Measurements from ENCODE around the gene NAA20. TPM values are rescaled to one million over a fixed set of nuclear protein-coding genes. Genes with fewer than 3 reads are reported as not detected.

The NAA20 gene
- total and polyA plus RNA-seq, 9 of the 15 experiments (the other 6 are each of a cell fraction or from before 2014, with no cell fraction given), result 51.4 to 361 (median 84.6) TPM

DNA sequence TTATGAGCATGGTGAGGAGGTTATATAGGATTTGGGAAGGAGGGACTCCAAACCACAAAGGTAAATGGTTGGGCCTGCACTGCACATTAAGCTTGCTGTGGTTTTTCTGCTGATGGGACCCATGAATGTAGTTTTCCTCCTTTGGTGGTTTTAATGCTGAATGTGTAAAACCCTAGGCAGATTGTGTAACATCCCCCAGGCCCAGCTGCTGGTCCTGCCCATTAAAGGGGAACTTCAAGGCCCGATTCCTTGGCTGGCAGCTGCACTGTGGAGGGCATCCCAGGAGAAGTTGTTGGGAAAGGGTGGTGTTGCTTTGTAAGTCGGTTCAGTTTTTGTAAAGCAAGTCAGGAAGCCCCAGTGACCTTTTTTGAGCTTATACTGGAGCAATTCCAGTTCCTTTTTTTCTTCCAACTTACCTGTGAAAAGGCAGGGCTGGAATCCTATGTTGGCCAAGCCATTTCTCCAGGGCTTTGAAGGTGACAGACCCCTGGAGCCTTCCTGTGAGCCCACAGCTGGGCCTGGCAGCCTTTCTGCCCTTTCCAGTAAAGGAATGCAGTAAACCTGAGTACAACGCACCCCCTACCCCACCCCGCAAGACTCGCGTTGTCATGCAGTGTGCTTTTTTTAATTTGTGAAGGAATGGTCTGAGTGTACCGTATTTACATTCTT is 43.1 kb upstream of the NAA20 start (continued):
- TF ChIP-seq, protein P1, sequence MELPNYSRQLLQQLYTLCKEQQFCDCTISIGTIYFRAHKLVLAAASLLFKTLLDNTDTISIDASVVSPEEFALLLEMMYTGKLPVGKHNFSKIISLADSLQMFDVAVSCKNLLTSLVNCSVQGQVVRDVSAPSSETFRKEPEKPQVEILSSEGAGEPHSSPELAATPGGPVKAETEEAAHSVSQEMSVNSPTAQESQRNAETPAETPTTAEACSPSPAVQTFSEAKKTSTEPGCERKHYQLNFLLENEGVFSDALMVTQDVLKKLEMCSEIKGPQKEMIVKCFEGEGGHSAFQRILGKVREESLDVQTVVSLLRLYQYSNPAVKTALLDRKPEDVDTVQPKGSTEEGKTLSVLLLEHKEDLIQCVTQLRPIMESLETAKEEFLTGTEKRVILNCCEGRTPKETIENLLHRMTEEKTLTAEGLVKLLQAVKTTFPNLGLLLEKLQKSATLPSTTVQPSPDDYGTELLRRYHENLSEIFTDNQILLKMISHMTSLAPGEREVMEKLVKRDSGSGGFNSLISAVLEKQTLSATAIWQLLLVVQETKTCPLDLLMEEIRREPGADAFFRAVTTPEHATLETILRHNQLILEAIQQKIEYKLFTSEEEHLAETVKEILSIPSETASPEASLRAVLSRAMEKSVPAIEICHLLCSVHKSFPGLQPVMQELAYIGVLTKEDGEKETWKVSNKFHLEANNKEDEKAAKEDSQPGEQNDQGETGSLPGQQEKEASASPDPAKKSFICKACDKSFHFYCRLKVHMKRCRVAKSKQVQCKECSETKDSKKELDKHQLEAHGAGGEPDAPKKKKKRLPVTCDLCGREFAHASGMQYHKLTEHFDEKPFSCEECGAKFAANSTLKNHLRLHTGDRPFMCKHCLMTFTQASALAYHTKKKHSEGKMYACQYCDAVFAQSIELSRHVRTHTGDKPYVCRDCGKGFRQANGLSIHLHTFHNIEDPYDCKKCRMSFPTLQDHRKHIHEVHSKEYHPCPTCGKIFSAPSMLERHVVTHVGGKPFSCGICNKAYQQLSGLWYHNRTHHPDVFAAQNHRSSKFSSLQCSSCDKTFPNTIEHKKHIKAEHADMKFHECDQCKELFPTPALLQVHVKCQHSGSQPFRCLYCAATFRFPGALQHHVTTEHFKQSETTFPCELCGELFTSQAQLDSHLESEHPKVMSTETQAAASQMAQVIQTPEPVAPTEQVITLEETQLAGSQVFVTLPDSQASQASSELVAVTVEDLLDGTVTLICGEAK (IDR thresholded peaks at IDR 0.05), result no peak
- TF ChIP-seq, protein P1 (CRISPR knock-in tag; IDR thresholded peaks at IDR 0.05), result no peak
- TF ChIP-seq, protein P2, sequence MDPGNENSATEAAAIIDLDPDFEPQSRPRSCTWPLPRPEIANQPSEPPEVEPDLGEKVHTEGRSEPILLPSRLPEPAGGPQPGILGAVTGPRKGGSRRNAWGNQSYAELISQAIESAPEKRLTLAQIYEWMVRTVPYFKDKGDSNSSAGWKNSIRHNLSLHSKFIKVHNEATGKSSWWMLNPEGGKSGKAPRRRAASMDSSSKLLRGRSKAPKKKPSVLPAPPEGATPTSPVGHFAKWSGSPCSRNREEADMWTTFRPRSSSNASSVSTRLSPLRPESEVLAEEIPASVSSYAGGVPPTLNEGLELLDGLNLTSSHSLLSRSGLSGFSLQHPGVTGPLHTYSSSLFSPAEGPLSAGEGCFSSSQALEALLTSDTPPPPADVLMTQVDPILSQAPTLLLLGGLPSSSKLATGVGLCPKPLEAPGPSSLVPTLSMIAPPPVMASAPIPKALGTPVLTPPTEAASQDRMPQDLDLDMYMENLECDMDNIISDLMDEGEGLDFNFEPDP (CRISPR knock-in tag; IDR thresholded peaks at IDR 0.05), result no peak
- TF ChIP-seq, protein P3, sequence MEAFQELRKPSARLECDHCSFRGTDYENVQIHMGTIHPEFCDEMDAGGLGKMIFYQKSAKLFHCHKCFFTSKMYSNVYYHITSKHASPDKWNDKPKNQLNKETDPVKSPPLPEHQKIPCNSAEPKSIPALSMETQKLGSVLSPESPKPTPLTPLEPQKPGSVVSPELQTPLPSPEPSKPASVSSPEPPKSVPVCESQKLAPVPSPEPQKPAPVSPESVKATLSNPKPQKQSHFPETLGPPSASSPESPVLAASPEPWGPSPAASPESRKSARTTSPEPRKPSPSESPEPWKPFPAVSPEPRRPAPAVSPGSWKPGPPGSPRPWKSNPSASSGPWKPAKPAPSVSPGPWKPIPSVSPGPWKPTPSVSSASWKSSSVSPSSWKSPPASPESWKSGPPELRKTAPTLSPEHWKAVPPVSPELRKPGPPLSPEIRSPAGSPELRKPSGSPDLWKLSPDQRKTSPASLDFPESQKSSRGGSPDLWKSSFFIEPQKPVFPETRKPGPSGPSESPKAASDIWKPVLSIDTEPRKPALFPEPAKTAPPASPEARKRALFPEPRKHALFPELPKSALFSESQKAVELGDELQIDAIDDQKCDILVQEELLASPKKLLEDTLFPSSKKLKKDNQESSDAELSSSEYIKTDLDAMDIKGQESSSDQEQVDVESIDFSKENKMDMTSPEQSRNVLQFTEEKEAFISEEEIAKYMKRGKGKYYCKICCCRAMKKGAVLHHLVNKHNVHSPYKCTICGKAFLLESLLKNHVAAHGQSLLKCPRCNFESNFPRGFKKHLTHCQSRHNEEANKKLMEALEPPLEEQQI (IDR thresholded peaks at IDR 0.05), result no peak
- TF ChIP-seq ETV6 (IDR thresholded peaks at IDR 0.05; ENCODE audit: borderline replicate concordance in 1 of 2, low read depth in 2 of 2, low read length in 1 of 2) (no peak), ETV6 (CRISPR knock-in tag; IDR thresholded peaks at IDR 0.05; ENCODE audit: borderline replicate concordance) (no peak), NFIC (IDR thresholded peaks at IDR 0.05) (no peak), C11orf30 (IDR thresholded peaks at IDR 0.05; ENCODE audit: low read depth) (no peak), HMGN3 (IDR thresholded peaks at IDR 0.05; ENCODE audit: borderline replicate concordance, extremely low read depth, insufficient read length, low read depth, low read length) (no peak)
- TF ChIP-seq, protein P4, sequence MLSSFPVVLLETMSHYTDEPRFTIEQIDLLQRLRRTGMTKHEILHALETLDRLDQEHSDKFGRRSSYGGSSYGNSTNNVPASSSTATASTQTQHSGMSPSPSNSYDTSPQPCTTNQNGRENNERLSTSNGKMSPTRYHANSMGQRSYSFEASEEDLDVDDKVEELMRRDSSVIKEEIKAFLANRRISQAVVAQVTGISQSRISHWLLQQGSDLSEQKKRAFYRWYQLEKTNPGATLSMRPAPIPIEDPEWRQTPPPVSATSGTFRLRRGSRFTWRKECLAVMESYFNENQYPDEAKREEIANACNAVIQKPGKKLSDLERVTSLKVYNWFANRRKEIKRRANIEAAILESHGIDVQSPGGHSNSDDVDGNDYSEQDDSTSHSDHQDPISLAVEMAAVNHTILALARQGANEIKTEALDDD (IDR thresholded peaks at IDR 0.05), result no peak

Data from K562 (cell line).